GM21825 (cell line): ENCODE measurements around the gene RSRC1.

Experiments used
- ATAC-seq: cut with Tn5 transposase; IDR thresholded peaks from one replicate; pipeline ENCODE4 v1.9.1; 2021; ENCODE audit warnings: mild to moderate bottlenecking, moderate library complexity; ENCODE audit not compliant: unreplicated experiment

Gene RSRC1

GRCh38 chr3:158127250-158128219, 17.6 kb downstream of the RSRC1 start:
- ATAC-seq, result no peak

- no peak for ATAC-seq
These were observed 18.9 kb downstream of the RSRC1 start for GRCh38 chr3:158128755-158129154.

- ATAC-seq, result no peak
These were observed 24.5 kb downstream of the RSRC1 start for GRCh38 chr3:158134363-158134762.

- no peak for ATAC-seq
These were observed 30.5 kb downstream of the RSRC1 start for GRCh38 chr3:158140396-158140795.

GRCh38 chr3:158148218-158148617, 38.3 kb downstream of the RSRC1 start:
- ATAC-seq, result no peak

GRCh38 chr3:158152186-158152585, 42.3 kb downstream of the RSRC1 start:
- ATAC-seq, result peak; percentile 78

GRCh38 chr3:158158969-158159368, 49.1 kb downstream of the RSRC1 start:
- no peak for ATAC-seq

- ATAC-seq, result no peak
These were observed 49.8 kb downstream of the RSRC1 start for GRCh38 chr3:158159714-158160113.

GRCh38 chr3:158160958-158161357, 51.1 kb downstream of the RSRC1 start:
- no peak for ATAC-seq

GRCh38 chr3:158165141-158165655, 55.3 kb downstream of the RSRC1 start:
- ATAC-seq, result no peak

- ATAC-seq, result no peak
These were observed 55.8 kb downstream of the RSRC1 start for GRCh38 chr3:158165730-158166129.

GRCh38 chr3:158166223-158166622, 56.3 kb downstream of the RSRC1 start:
- no peak for ATAC-seq

GRCh38 chr3:158167737-158168557, 58.1 kb downstream of the RSRC1 start:
- no peak for ATAC-seq

GRCh38 chr3:158169091-158169491, 59.2 kb downstream of the RSRC1 start:
- ATAC-seq, result no peak

- ATAC-seq, result no peak
These were observed 71.2 kb downstream of the RSRC1 start for GRCh38 chr3:158181096-158181495.

- ATAC-seq, result no peak
These were observed 75.8 kb downstream of the RSRC1 start for GRCh38 chr3:158185711-158186110.

- ATAC-seq, result no peak
These were observed 91.1 kb downstream of the RSRC1 start for GRCh38 chr3:158200955-158201354.

- no peak for ATAC-seq
These were observed 95.4 kb downstream of the RSRC1 start for GRCh38 chr3:158205324-158205723.

- ATAC-seq, result no peak
These were observed 96.1 kb downstream of the RSRC1 start for GRCh38 chr3:158205994-158206393.

GRCh38 chr3:158210067-158210466, 100.2 kb downstream of the RSRC1 start:
- no peak for ATAC-seq

GRCh38 chr3:158213461-158213860, 103.6 kb downstream of the RSRC1 start:
- ATAC-seq, result no peak

GRCh38 chr3:158217992-158218391, 108.1 kb downstream of the RSRC1 start:
- no peak for ATAC-seq
